RWPE1 (cell line): ENCODE data around the gene XXYLT1.

Source experiments
- CTCF ChIA-PET: fragments of 350-600 bp; sonication (Branson Sonifier 250); formaldehyde crosslinking; extraction: SDS; loops from one replicate; lab custom pipeline; 2021; lab: Yijun Ruan, JAX
- POLR2A ChIA-PET: fragments of 400-600 bp; formaldehyde crosslinking; extraction: SDS; loops from one replicate; lab custom pipeline; 2020; ENCODE audit warnings: antibody characterized with exemption; ENCODE audit not compliant: low non-redundant PET; lab: Yijun Ruan, JAX
- DNase-seq: peaks from one replicate; pipeline ENCODE4 v3.0.0; 2012; ENCODE audit warnings: low spot score
- H3K27ac ChIP-seq: fragments of 450-650 bp; 2 replicates; pipeline ENCODE4 v1.5.1; 2017
- CTCF ChIP-seq: fragments of 450-650 bp; conservative IDR thresholded peaks from 2 replicates; pipeline ENCODE4 v1.5.1; 2017; ENCODE audit warnings: low read depth, mild to moderate bottlenecking

XXYLT1 gene

GRCh38 chr3:195185583-195185982, 85.4 kb downstream of the XXYLT1 start:
- peak overlapping the region; percentile 82 for H3K27ac ChIP-seq
- POLR2A ChIA-PET = no interaction called here
- no peak for TF ChIP-seq CTCF
- CTCF ChIA-PET = interaction anchor here (0.6 to 0.7 kb wide), 3 partner anchors 11 to 399 kb away, joined by 3 to 4 read pairs (median 4); no protein-coding TSS in a partner anchor
- peak; percentile 64 for DNase-seq

- no peak for TF ChIP-seq CTCF
- ChIA-PET POLR2A (no interaction called here), CTCF (interaction anchor here (0.6 to 0.7 kb wide), 3 partner anchors 10 to 359 kb away, joined by 3 to 6 read pairs (median 4); no protein-coding TSS in a partner anchor)
- no peak overlapping the region for H3K27ac ChIP-seq
- DNase-seq = no peak
These were observed 86.1 kb downstream of the XXYLT1 start for GRCh38 chr3:195184716-195185421.

GRCh38 chr3:195183071-195183776, 87.7 kb downstream of the XXYLT1 start:
- no peak for TF ChIP-seq CTCF
- DNase-seq = no peak
- no peak overlapping the region for H3K27ac ChIP-seq
- CTCF ChIA-PET = interaction anchor here (0.6 kb wide), 1 partner anchor 76 kb away, joined by 3 read pairs; no protein-coding TSS in a partner anchor
- POLR2A ChIA-PET = no interaction called here

- peak; percentile 42 for DNase-seq
- no peak for TF ChIP-seq CTCF
- ChIA-PET POLR2A (no interaction called here), CTCF (no interaction called here)
- H3K27ac ChIP-seq = no peak overlapping the region
These were observed 88.5 kb downstream of the XXYLT1 start for GRCh38 chr3:195182470-195182795.

GRCh38 chr3:195181741-195182469, 89.1 kb downstream of the XXYLT1 start:
- ChIA-PET POLR2A (no interaction called here), CTCF (no interaction called here)
- H3K27ac ChIP-seq = no peak overlapping the region
- no peak for DNase-seq
- TF ChIP-seq CTCF = no peak

GRCh38 chr3:195181113-195181498, 89.9 kb downstream of the XXYLT1 start:
- ChIA-PET POLR2A (no interaction called here), CTCF (no interaction called here)
- TF ChIP-seq CTCF = no peak
- no peak for DNase-seq
- H3K27ac ChIP-seq = no peak overlapping the region
